KOPT-K1 (cell line): ENCODE data around the gene PGAP3.

ENCODE experiments used
- H3K27ac ChIP-seq: fragments of 200-600 bp; sonication (generic); 2 replicates; pipeline ENCODE4 v1.5.1; 2016; ENCODE audit warnings: antibody characterized with exemption, mild to moderate bottlenecking, low read depth, low read length; ENCODE audit not compliant: poor library complexity, severe bottlenecking
- H3K36me3 ChIP-seq: fragments of 200-600 bp; sonication (generic); 2 replicates; pipeline ENCODE4 v1.5.1; 2017; ENCODE audit warnings: antibody characterized with exemption, mild to moderate bottlenecking, low read length, moderate library complexity; ENCODE audit not compliant: insufficient read depth
- H3K9me3 ChIP-seq: fragments of 200-600 bp; sonication (generic); 2 replicates; pipeline ENCODE4 v1.5.1; 2017; ENCODE audit warnings: antibody characterized with exemption, low read length, mild to moderate bottlenecking; ENCODE audit not compliant: insufficient read depth, poor library complexity, severe bottlenecking

Gene PGAP3

GRCh38 chr17:39623356-39623950 lies 64.4 kb downstream of the PGAP3 start:
- no peaks in the 10 kb centered on the region for H3K9me3 ChIP-seq
- no peaks in the 10 kb centered on the region for H3K36me3 ChIP-seq
- no peak overlapping the region for H3K27ac ChIP-seq

- Histone ChIP-seq H3K27ac (peak overlapping the region; percentile 17), H3K9me3 (no peaks in the 10 kb centered on the region)
Observed at GRCh38 chr17:39622380-39623006, 65.4 kb downstream of the PGAP3 start.

GRCh38 chr17:39621523-39622379 lies 66.1 kb downstream of the PGAP3 start:
- Histone ChIP-seq H3K9me3 (no peaks in the 10 kb centered on the region), H3K27ac (peak overlapping the region; percentile 17), H3K36me3 (no peaks in the 10 kb centered on the region)

More at GRCh38 chr17:39622380-39623006, 65.4 kb downstream of the PGAP3 start:
- H3K36me3 ChIP-seq = no peaks in the 10 kb centered on the region
